ENCODE measurements around the gene CARD18. TPM values are rescaled to one million over a fixed set of nuclear protein-coding genes. Genes with fewer than 3 reads are reported as not detected.

Gene CARD18
- total RNA-seq, 1 experiment from 2014 or later: not detected

- Histone ChIP-seq H2AK5ac (ENCODE audit: insufficient read length, low read length) (no peak overlapping the region), H4K20me1 (ENCODE audit: control insufficient read depth, insufficient read depth, insufficient read length) (no peaks in the 10 kb centered on the region), H2BK15ac (ENCODE audit: low read depth, low read length) (no peak overlapping the region), H4K8ac (replicated peaks; ENCODE audit: insufficient read length, low read depth, low read length) (no peak overlapping the region), H3K79me2 (ENCODE audit: insufficient read depth, low read length) (no peaks in the 10 kb centered on the region), H3K27ac (ENCODE audit: insufficient read length, low read depth, low read length) (no peak overlapping the region), H3K23me2 (ENCODE audit: insufficient read length, low read depth, low read length, poor library complexity, severe bottlenecking) (no peaks in the 10 kb centered on the region), H3T11ph (ENCODE audit: low read length) (no peak overlapping the region), H3K9ac (ENCODE audit: extremely low read depth, insufficient read length, low read length) (no peak overlapping the region), H3K18ac (ENCODE audit: insufficient read length, low read depth, low read length) (no peak overlapping the region), H3K4ac (ENCODE audit: low read depth, low read length) (no peak overlapping the region), H3K4me1 (ENCODE audit: insufficient read depth, low read length) (no peaks in the 10 kb centered on the region), H3K27me3 (ENCODE audit: insufficient read depth, low read length) (no peaks in the 10 kb centered on the region), H3K4me2 (ENCODE audit: insufficient read depth, insufficient read length, low read length) (no peak overlapping the region), H3K9me3 (ENCODE audit: control insufficient read depth, low read depth, low read length) (no peaks in the 10 kb centered on the region), H3K56ac (ENCODE audit: insufficient read length, low read depth, low read length) (no peak overlapping the region), H4K5ac (ENCODE audit: insufficient read length, low read depth, low read length) (no peak overlapping the region), H2BK120ac (ENCODE audit: low read depth, low read length, poor library complexity, severe bottlenecking) (no peak overlapping the region), H2BK12ac (ENCODE audit: insufficient read length, low read depth, low read length) (no peak overlapping the region), H2AFZ (ENCODE audit: low read length) (no peak overlapping the region), H2BK20ac (ENCODE audit: low read depth, low read length, poor library complexity, severe bottlenecking) (no peak overlapping the region), H3K23ac (ENCODE audit: insufficient read length, low read depth, low read length) (no peak overlapping the region), H2BK5ac (ENCODE audit: insufficient read length, low read length) (no peak overlapping the region), H4K91ac (ENCODE audit: insufficient read length, low read depth, low read length) (no peak overlapping the region), H3K14ac (ENCODE audit: insufficient read depth, low read length) (no peak overlapping the region), H3K79me1 (ENCODE audit: insufficient read depth, low read depth, low read length, poor library complexity, severe bottlenecking) (no peaks in the 10 kb centered on the region)
- peaks cover 0 to 4% (median 2%) of the 10 kb centered on the region in 3 experiments; a peak in 1 of 7 replicates for H3K36me3 Mint-ChIP-seq (ENCODE audit: insufficient read depth in 1 of 3, low read depth in 3 of 3)
- H3K4me3 Mint-ChIP-seq: no peak overlapping the region
- DNase-seq: no peak
- H3K27ac Mint-ChIP-seq: no peak overlapping the region
- H3K4me1 Mint-ChIP-seq: peaks cover 4% of the 10 kb centered on the region in 2 experiments; a peak in 2 of 4 replicates
- peaks cover 0 to 3% of the 10 kb centered on the region in 2 experiments; a peak in 1 of 5 replicates for H3K9me3 Mint-ChIP-seq
- no peak for TF ChIP-seq CTCF (conservative IDR thresholded peaks at IDR 0.05)
- H3K27me3 Mint-ChIP-seq (ENCODE audit: low read depth): no peaks in the 10 kb centered on the region
These were observed 9.9 kb upstream of the CARD18 start for GRCh38 chr11:105149477-105149876.

Data from H9 (cell line).